Islet precursor cell (in vitro differentiated cells): ENCODE results near the gene UBA3.

Experiments used
- DNase-seq: peaks from one replicate; pipeline ENCODE4 v3.0.0-alpha.2; 2018

Gene UBA3

GRCh38 chr3:69097407-69098086 is 17.4 kb upstream of the UBA3 start:
- no peak for DNase-seq

- DNase-seq = no peak
Measured at GRCh38 chr3:69096299-69096698, 16.1 kb upstream of the UBA3 start.

DNA sequence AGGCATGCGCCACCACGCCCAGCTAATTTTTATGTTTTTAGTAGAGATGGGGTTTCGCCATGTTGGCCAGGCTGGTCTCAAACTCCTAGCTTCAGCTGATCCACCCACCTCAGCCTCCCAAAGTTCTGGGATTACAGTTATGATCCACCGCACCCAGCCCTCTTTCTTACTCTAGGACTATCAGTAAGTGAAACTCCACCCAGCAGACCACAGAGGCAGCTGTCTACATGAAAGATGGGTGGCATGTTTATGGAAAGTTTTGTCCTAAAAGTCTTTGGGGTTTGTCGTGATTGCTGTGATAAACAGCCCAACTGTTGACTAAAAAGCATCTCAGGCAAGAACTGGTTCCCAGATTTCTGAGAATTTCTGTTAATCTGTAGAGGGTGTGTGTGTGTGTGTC is 15.5 kb upstream of the UBA3 start:
- no peak for DNase-seq

DNA sequence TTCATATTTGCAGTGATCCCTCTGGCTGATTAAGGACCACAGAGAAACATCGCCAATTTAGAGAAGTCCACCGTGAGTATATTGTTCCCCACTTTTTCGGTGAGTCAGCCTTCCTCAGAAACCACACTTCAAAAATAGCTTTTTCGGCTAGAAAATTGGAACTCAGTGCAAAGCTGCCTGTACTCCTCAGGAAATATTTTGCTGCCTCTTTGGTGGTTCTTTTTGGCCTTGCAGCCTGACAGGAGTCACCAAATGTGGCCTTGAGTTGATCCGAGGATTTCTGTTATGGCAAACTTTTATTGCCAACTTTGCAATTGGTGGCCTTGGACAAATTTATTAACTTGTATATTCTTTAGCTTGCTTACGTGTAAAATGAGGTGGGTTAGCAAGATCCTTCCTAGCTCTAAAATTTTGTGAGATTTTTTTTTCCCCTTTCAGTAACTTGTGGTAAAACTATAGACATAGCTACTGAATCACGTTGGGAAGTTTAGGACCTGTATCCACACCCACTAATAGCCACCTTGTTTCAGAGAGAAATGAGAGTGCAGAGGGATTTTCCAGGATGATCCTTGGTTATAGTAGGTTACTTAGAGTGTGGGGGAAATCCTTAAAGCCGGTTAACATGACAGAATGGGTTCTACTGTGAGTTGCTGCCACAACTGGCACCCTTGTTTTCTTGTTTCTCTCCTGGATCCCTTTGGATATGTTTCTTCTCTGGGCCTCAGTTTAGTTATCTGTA is 14.5 kb upstream of the UBA3 start:
- no peak for DNase-seq

- no peak for DNase-seq
Measured at GRCh38 chr3:69092030-69092516, 11.9 kb upstream of the UBA3 start.

DNA sequence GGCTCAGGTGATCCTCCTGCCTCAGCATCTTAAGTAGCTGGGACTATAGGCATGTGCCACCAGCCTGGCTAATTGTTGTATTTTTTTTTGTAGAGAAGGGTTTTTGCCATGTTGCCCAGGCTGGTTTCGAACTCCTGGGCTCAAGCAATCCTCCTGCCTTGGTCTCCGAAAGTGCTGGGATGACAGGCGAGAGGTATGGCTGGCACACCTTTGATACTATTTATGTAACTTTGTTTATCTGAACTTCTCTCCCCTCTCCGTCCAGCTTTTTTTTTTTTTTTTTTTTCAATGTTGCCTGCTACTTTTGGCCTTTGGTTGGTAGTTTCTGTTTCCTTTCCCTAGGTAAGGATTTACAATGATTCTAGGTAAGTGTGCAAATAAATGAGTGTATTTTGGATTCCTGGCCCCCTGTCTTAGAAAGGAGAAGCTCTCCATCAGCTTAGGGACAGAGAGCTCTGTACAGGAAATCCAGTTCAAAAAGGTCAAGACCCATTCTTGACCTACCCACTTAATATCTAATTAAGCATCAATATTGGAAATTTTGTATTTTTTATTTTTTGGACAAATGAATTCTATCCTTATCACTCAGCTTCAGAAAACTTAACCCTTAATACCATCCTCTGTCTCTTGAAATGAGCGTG is 11.3 kb upstream of the UBA3 start:
- DNase-seq = no peak

DNA sequence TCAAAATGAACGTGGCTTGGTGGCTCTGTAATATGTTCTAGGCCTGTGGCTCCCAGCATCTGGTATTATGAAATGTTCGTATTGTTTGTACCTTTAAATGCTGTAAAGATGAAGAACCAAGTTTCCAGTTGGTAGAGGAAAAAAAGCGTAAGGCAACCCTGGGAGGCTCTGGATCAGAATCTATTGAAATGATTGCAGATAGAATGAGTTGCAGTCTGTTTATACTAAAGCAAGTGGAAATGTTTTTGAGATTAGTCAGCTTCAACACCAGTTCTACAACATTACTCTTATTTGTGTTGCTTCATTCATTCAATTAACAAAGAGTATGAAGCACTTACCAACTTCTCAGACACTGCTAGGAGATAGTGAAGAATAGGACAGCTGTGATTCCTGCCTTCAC is 9.9 kb upstream of the UBA3 start:
- no peak for DNase-seq

DNA sequence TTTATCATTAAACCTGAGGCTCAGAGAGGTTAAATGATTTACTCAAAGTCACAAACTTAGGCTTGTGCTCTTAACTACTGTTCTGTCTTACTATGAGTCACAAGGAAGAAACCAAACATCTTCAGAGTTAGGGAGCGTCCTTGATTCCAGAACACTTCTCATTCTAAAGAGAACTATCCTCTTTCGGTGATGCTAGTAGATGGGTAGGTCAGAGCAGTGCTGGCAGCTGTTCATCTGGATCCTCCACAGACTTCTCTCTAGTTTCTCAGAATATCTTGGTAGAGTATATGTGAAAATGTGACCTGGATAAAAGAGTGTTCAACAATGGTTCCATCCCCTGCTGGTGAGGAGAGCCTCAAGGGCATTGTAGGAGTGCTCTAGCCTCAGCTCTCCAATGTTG is 7.9 kb upstream of the UBA3 start:
- DNase-seq = no peak

GRCh38 chr3:69087030-69087791 is 7.0 kb upstream of the UBA3 start:
- DNase-seq = no peak

DNA sequence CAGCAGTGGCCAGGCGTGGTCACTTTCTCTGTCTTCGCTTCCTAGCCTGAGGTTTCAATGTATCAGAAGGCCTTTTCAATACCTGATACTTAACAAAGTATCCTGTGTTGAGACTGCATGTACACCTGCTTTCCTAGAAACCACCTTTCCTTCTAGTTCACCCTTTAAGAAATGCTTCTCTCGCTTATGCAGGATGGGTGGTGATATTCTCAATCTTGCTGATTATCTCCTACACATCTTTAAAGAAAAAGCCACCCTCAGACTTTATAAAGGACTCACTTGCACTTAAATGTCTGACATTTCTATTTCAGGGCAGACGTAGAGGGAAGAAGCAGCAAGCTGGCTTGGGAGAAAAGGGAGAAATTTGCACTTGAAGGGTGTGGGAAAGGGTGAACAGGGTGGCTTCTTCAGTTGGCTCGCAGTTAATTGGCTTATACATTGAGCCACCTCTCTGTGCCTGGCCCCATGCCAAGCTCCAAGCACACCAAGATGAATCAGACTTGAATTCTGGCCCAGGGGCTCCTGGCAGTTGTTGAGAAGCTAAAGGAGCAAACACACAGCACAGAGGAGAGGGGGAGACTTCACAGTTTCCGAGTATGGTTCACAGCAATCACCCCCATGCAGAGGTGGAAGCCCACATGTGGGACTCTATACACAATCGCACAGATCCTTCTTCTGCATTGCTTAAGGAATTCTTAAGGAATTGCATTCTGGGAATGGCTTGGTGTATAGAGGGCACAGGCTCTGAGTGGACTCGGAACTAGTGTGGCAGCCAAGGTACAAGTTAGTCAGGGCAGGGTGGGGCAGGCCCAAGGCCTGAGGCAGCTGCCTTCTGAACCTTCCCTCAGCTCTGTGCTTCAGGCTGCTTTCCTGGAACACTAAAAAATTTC is 5.9 kb upstream of the UBA3 start:
- DNase-seq = peak; percentile 62

- peak; percentile 58 for DNase-seq
Measured at GRCh38 chr3:69085168-69085832, 5.1 kb upstream of the UBA3 start.

DNA sequence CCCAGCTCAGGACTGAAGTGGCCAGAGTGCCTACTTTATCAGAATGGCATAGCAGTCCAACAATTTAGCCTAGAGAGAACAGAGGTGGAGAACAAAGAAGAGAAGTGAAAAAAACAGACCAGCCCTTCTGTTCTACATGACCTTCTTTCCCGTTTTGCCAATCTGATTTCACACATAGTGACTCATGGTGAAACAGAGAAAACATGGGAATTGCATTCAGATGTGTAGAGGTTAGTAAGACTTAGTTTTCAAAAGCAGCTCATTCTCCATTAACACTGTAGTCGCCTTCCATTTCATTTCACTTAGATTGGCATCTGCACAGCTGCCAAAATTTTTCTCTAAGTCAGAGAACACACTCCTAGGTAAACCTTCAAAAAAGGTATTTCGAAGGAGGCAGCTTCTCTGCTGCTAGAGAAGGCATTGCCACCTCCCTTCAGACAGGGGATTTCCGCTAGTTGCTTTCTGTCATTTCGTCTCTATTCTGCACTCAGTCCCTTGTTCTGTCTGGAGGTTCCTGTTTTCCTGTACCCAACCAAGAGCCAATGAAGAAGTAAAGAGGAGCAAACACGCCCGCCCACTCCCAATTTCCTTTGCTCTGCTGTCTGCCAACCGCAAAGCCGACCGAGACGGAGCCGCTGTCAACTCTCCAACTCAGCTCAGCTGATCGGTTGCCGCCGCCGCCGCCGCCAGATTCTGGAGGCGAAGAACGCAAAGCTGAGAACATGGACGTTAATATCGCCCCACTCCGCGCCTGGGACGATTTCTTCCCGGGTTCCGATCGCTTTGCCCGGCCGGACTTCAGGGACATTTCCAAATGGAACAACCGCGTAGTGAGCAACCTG is 4.4 kb upstream of the UBA3 start, which contains the start of gene ARL6IP5:
TSS of gene ARL6IP5 (plus strand) at position 612 of the 842 bp plus-strand sequence. CDS start at position 723, 111 bp downstream.
- peak; percentile 97 for DNase-seq

DNA sequence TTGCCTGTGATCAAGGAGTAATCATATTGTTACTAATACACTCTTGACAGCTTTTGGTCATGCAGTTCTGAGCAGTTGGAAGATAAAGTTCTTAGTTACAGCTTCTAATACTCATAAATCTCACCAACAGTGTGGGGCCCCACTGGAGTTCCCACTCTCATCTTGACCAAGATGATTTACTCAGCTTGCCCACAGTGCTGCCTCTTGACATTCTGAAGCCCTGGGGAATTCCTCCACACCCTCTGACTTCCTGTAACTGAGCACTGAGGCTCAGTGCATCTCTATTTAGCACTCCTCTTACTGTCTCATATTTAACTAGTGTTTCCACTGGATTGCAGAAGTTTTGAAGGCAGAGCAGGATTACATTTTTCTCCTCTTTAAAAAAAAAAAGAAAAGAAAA is 2.6 kb upstream of the UBA3 start:
- DNase-seq = no peak

DNA sequence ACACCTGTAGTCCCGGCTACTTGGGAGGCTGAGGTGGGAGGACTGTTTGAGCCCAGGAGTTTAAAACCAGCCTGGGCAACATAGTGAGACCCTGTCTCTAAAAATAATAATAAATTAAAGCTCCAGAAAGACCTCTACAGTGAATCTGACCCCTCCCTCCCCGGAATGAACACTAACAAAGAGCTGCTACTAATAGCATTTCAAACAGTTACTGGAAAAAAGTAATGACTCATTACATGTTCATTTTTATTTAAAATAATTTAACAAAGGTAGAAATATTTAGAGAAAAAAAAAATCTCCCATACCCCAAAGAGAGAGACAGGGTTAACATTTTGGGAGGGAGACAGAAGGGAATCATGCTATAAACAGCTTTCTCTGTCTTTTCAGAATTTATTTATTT is 2.2 kb upstream of the UBA3 start:
- DNase-seq = no peak

DNA sequence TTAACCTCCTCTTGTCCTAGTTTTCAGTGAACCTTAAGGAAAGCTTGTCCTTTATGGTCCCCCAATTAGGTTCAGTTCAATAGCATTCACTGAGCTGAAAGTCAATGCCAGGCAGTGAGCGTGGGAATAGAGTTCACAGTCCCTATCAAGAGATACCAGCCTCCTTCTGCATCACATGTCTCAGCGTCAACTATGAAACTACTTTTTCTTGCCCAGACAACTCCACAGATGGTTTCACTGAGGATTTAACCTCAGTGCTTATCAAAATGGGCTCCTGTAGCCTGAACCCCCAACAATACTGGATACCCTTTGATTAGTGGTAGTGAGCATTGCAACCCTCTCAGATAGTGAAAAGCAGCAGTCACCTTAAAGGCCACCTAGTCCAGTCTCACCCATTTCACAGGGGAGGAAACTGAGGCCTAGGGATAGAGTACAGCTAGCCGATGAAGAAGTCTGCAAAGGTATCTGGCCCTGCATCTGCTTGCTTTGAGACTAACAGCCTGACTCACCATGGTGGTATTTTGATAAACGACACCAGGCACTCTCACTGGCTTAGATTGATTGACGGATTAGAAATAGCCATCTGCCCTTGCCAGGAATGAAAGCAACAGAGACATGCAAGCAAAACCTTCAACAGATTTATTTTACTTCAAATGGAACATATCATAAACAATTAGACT is 1.6 kb upstream of the UBA3 start:
- DNase-seq = peak; percentile 83

- no peak for DNase-seq
Measured at GRCh38 chr3:69079269-69080159, 651 bp downstream of the UBA3 start.

DNA sequence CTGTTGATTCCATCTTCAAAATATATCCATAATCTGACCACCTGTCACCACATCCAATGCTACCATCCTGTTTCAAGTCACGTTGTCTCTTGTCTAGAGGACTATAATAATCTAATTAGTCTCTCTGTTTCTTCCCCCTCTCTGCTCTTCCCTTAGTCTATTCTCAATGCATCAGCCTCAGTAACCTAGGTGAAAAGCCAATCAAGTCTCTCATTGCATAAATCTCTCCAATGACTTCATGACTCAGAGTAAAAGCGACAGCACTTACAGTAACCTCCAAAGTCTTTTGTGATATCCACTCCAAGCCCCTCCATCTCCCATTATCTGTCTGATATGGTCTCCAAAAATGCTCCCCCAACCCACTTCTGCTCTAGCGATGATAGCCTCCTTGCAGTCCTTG is 7.2 kb downstream of the UBA3 start:
- DNase-seq = no peak

DNA sequence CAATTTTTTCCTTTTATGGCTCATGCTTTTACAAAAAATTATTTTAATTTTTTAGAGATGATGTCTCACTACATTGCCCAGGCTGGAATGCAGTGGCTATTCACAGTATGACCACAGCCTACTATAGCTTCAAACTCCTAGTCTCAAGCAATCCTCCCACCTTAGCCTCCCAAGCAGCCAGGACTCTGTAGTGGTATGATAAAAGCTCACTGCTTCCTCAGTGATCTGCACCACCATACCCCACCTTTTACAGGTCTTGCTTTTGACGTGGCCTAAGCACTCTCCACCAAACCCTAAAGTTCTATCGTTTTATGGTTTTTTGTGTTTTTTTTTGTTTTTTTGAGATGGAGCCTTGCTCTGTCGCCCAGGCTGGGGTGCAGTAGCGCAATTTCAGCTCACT is 14.0 kb downstream of the UBA3 start:
- no peak for DNase-seq
